Measurements from ENCODE around the gene EFHD1. TPM values are rescaled to one million over a fixed set of nuclear protein-coding genes. Genes with fewer than 3 reads are reported as not detected.

EFHD1 gene
- total and polyA plus RNA-seq, 2 of the 13 experiments (the other 11 are each of a cell fraction or from before 2014, with no cell fraction given): 0.09 TPM; not detected in 1

GRCh38 chr2:232697059-232697806, 63.8 kb downstream of the EFHD1 start, which contains the start of gene GIGYF2 (continued):
- no peak for TF ChIP-seq ZNF407 (CRISPR knock-in tag; IDR thresholded peaks at IDR 0.05; ENCODE audit: not compliant biosample characterization)
- no peak for TF ChIP-seq PBX3 (CRISPR knock-in tag; IDR thresholded peaks at IDR 0.05; ENCODE audit: borderline replicate concordance)
- TF ChIP-seq FOSL2 (CRISPR knock-in tag; IDR thresholded peaks at IDR 0.05): no peak
- TF ChIP-seq ZNF512 (CRISPR knock-in tag; IDR thresholded peaks at IDR 0.05): no peak
- peak; percentile 93 for TF ChIP-seq ZNF883 (CRISPR knock-in tag; IDR thresholded peaks at IDR 0.05; ENCODE audit: not compliant biosample characterization)
- peak; percentile 56; the same call in 1 of the 2 replicates for TF ChIP-seq BRD4 (CRISPR knock-in tag; IDR thresholded peaks at IDR 0.05)
- TF ChIP-seq ZBTB38 (CRISPR knock-in tag; IDR thresholded peaks at IDR 0.05): peak; percentile 80; the same call in 1 of the 2 replicates
- 0 out of 2 replicates have a peak, but pooled peaks have one; percentile 61 for TF ChIP-seq TSC22D2 (CRISPR knock-in tag; IDR thresholded peaks at IDR 0.05; ENCODE audit: borderline replicate concordance)
- peak; percentile 87; the same call in 1 of the 2 replicates for TF ChIP-seq RFXANK (CRISPR knock-in tag; IDR thresholded peaks at IDR 0.05)
- TF ChIP-seq ZNF484 (CRISPR knock-in tag; IDR thresholded peaks at IDR 0.05; ENCODE audit: borderline replicate concordance, low read depth): no peak
- no peak for TF ChIP-seq ZBTB37 (CRISPR knock-in tag; IDR thresholded peaks at IDR 0.05)
- TF ChIP-seq FOXP4 (CRISPR knock-in tag; IDR thresholded peaks at IDR 0.05): no peak; the same call in 1 of the 2 replicates
- TF ChIP-seq DMAP1 (CRISPR knock-in tag; IDR thresholded peaks at IDR 0.05): peak; percentile 75

All from HepG2 (cell line).